ENCODE data around the gene RBPJL.

RBPJL gene

DNA sequence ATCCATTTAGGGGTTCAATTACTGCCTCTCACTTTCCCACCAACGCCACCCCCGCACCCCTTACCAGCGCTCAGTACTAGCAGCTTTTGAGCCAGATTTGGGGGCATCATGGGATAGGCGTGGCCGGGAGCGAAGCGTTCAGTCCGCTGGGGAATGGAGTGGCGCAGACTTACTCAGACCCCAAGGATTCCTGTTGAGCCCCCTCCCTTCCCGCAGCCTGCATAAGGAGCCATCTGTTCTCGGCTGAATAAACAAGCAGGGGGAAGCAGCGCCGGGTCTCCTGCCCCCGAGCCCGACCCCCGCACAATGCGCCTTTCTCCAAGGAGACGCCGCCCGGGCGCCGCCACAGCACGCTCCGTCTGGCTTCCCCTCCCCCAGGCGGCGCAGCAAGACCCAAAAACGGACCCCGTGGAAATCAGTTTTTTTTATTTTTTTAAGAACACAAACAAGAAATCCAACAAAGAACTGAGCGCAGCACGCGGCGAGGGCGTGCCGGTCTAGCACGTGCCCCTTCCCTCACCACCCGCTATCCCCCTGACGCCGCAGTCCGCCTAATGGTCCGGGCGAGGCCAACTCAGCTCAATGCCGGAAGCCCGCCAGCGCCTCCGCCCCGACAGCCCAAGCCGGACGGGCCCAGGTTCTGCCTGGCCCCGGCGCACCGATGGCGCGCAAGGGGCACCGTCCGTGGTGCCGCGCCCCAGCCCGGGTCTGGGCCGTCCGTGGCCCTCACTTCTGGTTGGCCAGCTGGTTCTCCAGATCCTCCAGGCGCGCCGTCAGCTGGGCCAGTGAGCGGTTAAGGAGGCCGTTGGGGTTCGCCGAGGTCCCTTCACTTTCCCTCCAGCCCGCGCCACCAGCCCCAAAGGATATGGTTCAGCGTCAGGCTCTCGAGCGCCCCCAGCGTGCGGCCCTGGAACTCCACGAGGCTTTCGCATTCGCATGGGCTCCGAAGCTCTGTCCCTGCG lies 13.3 kb upstream of the RBPJL start:
- DNase-seq (ENCODE audit: low read depth in 3 of 3) = peak; percentile 68 to 86 (median 71)

DNA sequence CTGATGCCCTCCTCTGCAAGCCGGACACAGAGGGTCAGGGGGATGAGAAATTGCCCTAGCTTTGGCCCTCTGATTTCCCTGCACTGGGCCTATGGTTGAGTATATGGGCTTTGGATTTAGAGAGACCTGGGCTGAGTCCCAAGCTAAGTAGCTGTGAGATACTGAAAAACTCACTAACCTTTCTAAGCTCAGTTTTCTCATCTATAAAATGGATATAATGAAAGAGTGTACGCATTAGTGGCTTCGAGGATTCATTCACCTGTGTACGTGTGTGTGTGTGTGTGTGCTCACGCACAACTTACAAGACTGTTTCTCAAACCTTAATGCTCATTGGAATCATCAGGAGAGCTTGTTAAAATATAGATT lies 12.7 kb upstream of the RBPJL start:
- no peak for DNase-seq (ENCODE audit: low read depth in 3 of 3)

DNA sequence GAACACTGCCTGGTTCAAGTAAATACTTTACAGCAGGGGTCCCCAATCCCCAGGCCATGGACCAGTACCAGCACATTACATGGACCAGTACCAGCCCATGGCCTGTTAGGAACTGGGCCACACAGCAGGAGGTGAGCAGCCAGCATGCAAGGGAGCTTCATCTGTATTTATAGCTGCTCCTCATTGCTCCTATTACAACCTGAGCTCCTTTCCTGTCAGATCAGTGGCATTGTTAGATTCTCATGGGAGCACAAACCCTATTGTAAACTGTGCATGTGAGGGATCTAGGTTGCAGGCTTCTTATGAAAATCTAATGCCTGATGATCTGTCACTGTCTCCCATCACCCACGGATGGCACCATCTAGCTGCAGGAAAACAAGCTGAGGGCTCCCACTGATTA lies 12.0 kb upstream of the RBPJL start:
- DNase-seq (ENCODE audit: low read depth in 3 of 3) = no peak

DNA sequence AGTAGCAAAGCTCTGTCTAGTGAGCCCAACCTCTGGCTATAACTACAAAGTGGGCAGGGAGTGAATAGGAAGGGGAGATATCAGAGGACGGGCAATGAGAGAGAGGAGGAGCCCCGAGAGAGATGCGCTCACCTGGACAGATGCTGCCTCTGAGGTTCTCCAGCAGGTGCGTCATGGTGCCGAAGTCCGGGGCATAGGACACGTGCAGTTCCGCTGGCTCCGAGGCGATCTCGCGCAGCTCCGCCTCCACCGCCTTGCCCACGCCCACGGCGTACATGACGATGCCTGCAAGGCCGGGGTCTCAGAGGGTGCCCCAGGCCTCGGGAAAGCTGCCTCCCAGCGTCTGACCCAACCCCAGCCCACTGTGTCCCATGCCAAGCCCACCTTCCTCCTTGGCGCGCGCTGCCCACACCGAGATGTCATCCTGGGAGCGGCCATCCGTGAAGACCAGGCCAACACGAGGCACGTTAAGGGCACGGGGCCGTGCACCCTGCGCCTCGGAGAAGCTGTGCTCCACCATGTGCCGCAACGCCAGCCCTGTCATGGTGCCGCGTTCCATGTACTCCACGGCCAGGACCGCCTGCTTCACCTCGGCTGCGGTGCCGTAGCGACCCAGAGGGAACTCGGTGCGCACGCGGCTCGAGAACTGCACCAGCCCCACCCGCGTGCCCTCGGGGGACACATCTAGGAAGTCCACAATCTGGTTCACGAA lies 8.7 kb upstream of the RBPJL start:
- no peak for DNase-seq (ENCODE audit: low read depth in 3 of 3)

DNA sequence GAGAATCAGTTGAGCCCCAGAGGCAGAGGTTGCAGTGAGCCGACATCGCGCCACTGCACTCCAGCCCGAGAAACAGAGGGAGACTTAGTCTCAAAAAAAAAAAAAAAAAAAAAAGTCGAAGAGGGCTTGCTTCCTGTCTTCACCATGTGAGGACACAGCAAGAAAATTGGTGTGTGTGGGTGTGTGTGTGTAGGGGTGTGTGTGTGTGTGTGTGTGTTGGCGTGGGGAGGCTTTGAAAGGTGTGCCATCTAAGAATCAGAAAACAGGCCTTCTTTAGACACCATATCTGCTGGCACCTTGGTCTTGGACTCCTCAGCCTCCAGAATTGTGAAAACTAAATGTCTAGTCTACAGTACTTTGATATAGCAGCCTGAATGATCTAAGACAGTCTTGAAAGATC lies 6.9 kb upstream of the RBPJL start:
- no peak for DNase-seq (ENCODE audit: low read depth in 3 of 3)

DNA sequence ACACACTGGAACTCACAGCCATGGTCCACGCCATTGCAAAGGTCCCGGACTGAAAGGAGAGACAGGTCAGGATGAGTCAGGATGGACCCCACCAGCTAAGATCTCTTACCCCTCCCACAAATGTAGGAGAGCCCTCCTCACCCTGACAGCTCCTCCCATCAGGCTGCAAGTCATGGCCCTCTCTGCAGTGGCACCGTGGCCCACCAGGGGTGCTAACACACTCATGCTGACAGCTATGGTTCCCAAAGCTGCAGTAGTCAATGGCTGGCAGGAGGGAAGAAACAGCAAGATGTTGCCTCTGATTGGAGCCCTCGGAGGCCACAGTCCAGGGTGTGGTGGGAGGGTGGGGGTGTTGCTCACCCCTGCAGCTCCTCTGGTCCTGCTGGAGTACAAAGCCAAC lies 5.7 kb upstream of the RBPJL start:
- DNase-seq (ENCODE audit: low read depth in 3 of 3) = peak in 1 of 3 experiments; percentile 42

DNA sequence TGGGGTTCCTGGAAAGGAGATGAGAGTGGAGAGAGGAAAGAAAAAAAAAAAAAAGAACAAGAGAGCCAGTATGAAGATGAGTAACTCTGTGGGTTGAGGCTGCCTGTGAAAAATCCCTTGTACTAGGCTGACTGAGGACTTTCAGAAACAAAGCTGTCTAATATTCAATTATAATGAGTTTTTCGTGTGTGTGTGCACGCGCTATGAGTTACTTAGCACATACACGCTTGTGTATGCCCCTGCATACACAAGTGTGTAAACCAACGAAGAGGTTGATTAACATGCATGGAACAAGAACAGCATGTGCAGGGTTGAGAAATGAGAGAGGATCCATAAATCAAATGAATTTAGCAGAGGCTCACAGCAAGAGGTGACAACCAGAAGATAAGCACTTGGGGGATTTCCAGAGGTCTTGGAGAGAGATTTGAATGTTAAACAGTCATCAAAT lies 4.8 kb upstream of the RBPJL start:
- no peak for DNase-seq (ENCODE audit: low read depth in 3 of 3)

DNA sequence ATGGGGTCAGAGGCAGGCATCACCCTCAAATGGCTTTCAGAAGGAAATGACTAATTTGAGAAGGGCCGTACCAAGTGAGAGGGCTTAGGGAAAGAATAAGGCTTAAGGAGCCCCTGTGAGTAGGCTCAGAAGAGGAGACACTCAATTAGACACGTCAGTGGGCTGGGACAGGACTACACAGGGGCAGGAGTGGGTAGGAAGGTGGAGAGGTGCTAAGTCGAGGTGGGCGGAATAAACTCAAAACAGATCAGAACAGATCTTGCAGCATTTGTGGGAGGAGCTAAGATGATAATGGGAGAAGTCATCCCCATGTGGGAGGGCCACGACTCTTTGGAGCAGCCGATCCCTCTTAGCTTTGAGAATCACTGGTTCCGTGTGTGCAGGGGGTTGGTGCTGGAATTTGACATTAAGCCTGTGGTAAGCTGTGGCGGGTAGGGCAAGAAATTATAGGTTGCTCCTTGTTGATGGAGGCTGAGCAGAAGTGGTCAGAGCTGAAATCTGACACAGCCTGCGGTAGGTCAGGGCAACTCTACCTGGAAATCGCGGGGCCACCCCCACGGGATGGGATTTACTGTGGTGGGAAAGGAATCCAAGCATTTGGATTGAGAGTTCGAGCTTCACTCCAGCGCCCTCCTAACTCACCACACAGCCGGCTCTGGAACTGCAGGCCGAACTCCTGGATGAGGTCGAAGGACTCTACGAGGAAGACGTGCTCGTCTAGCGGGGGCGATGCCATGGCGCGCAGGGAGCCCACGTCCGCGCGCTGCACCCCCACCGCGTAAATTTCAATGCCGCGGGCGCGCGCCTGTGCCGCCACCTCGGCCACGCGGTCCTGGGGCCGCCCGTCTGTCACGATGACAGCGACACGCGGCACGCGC lies 2.8 kb upstream of the RBPJL start:
- DNase-seq (ENCODE audit: low read depth in 3 of 3) = no peak

DNA sequence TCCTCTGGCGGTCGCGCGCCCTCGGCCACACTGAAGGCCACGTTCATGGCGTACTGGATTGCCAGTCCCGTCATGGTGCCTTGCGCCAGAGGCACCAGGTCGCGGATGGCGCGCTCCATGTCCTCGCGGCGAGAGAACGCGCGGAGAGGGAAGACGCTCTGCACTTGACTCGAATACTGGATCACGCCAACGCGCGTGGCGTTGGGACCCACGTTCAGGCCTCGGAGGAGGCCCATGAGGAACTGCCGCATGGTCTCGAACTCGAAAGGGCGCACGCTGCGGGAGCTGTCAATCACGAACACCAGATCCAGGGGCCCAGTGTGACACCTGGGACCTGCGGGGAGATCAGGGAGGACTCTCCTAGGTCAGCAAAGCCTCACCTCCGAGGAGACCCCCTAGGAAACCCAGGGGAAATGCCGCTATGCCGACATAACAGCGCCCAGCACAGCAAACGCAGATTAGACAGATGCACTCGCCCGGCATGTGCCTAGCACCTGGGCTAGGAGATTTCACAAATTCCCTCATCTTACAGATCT lies 2.1 kb upstream of the RBPJL start:
- no peak for DNase-seq (ENCODE audit: low read depth in 3 of 3)

DNA sequence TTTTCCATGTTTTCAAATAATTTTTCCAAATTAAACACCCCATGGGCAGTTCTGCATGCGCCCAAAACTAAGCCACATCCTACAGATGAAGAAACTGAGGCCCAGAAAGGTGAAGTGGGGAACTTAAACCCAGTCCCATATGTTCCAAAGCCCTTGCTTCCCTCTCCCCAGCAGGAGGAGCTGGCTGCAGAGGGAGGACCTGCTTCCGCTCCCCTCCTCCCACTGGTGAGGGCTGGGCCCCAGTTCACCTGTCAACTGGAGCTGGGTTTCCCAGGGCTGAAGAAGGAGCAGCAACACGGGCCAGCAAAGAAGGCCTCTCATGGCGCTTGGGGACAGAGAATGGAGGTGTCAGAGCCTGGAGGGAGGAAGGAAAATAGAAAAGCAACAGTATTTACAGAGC lies 1.4 kb upstream of the RBPJL start:
- DNase-seq (ENCODE audit: low read depth in 3 of 3) = no peak

DNA sequence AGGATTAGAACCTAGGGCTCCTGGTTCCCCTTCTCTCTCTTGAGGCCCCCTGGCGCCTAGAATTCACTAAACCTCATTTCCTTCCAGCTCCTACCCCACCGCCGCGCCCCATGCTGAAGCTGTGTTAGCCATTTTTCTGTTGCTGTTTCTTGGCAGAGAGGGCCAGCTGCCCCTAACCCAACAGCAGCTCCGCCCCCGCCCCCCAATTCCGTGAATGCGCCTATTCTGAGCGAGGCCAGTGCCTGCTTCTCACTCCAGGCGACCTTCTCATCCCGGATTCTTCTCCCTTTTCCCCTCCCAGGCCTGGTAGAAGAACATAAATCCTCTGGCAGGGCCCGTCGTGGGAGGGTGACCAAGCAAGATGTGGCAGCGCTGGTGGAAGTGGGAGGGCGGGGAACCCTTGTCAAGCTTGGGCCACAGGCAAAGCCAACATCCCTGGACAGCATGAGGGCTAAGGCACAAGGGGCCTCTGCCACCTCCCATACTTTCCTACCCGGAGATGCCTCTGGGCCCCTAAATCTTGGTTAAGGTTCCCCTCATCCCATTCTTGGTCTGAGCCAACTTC lies 518 bp downstream of the RBPJL start:
- no peak for DNase-seq (ENCODE audit: low read depth in 3 of 3)

DNA sequence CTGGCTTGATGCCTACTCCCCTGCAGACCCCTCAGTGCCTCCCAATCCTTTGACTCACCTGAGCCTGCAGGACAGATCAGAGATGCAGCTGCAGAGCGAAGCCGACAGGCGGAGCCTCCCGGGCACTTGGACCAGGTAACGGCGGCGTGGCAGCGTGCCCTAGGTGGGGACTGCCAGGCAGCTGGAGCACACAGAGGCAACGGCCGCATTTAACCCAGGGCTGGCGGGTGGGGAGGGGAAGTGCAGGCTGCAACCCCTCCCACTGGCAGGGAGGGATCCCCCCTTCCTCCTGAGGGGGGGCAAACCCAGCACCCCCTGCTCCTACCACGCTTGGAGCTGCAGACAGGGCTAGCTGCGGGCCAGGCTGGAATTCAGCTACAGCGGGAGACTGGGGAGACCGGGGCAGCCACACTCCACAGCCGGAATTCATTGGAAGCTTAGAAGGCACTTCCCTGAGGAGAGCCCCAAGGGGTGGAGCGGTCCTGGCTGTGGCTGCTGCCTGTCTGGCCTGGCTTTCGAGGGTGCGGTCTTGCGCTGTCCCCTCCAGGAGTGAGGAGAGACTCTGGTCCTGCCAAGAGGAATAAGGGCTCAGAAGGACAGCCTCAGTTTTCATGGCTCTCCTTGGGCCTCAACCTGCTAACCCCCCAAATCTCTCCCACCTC lies 1.6 kb downstream of the RBPJL start, which contains the start of gene MATN4:
MATN4 (minus strand) TSS at position 183 of the 662 bp plus-strand sequence. CDS start 2,717 bp downstream, outside the sequence.
- DNase-seq (ENCODE audit: low read depth in 3 of 3) = no peak

DNA sequence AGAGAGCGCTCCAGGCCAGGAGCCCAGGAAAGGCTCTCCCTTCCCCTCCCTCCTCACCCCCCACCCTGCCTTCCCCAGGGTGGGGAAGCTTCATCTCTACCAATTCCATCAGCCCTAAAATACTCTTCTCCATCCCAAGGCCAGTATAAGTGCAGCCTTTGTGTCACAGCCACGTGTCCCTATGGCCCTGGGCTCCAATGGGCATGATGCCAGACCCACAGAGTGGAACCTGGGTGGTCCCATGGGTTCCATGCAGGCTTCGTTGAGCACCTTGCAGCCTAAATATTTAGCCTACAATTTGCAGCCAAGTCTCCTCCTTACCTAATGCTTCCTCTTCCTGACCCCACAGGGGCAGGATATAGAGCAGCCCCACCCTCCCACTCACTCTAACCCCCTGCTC lies 2.4 kb downstream of the RBPJL start:
- DNase-seq (ENCODE audit: low read depth in 3 of 3) = no peak

DNA sequence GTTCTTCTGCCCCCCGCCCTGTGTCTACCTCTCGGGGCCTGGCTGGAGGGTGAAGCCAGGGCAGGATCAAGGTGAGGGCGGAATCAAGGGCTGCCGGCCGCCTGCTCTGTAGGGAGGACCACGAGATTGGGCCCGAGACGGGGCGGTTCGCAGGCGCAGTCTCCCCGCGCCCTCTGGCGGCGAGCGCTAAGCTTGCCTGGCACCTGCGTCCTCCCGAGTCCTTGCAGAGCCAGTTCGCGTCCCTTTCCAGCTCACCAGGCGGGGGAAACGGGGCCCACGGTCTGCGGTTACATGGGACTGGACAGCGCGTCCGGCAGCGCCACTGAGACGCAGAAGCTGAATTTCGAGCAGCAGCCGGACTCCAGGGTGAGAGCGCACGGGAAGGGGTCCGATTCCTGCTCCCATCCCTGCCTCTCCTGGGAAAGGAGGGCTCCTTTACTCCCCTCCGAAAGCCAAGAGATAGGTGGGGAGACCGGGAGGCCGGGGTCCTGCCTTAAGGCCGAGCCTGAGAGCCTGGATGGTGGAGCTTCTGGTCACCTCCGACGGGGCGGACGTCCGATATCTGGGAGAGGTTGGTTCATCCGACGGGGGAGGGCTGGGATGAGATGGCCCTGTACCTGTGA lies 5.1 kb downstream of the RBPJL start:
- DNase-seq (ENCODE audit: low read depth in 3 of 3) = peak; percentile 37 to 71 (median 47)

DNA sequence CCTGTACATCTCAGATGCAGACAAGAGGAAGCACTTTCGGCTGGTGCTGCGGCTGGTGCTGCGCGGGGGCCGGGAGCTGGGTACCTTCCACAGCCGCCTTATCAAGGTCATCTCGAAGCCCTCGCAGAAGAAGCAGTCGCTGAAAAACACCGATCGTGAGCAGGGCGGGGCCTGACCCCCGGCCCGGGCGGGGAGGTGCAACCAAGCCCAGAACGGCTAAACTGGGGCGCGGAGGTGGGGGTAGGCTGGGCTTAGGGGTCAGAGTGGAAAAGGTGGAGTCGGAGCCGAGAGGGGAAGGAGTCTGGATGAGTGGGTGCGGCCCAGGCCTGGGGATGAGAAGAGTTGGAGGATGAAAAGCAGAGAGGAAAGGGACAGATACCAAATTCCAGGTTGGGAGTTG lies 5.6 kb downstream of the RBPJL start:
- no peak for DNase-seq (ENCODE audit: low read depth in 3 of 3)

DNA sequence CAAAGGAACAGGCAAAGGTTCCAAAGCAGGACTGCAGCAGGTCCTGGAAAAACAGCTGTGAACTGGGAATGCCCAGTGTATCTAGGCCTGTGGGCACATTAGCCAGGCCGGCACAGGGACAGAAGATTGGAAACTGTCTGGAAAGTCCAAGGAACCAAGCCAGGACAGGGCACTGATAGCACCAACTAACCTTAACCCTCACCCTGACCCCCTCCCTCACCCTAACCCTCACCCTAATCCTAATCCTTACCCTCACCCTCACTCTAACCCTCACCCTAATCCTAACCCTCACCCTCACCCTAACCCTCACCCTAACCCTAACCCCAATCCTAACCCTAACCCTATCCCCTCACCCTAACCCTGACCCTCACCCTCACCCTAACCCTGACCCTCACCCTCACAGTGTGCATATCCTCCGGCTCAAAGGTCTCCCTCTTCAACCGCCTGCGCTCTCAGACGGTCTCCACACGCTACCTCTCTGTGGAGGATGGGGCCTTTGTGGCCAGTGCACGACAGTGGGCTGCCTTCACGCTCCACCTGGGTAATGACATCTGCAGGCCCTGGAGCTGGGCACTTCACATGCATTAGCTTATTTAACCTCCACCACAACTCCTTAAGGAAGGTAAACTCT lies 6.5 kb downstream of the RBPJL start:
- no peak for DNase-seq (ENCODE audit: low read depth in 3 of 3)

DNA sequence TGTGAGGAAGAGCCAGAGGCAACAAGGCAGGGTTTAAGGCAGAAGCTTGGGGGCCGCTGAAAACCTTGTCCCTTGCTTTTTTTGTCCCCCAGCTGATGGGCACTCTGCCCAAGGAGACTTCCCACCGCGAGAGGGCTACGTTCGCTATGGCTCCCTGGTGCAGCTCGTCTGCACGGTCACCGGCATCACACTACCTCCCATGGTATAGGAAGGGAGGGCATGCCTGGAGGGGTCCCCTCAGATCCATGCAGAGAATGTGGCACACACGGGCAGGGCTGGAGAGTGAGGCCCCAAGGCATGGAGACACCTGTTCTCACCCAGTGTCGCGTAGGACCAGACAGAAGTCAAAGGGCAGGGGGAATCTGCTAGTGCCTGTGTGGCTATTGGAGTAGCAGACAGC lies 7.3 kb downstream of the RBPJL start:
- DNase-seq (ENCODE audit: low read depth in 3 of 3) = no peak

DNA sequence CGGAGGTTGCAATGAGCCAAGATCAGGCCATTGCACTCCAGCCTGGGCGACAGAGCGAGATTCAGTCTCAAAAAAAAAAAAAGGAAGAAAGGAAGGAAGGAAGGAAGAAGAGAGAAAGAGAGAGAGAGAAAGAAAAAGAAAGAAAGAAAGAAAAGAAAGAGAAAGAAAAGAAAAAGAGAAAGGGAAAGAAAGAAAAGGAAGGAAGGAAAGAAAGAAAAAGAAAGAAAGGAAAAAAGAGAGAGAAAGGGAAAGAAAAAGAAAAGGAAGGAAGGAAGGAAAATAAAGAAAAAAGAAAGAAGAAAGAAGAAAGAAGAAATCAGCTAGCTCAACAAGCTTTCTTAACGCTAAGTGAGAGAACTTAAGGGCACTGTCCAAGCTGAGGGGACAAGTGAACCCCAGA lies 9.0 kb downstream of the RBPJL start:
- no peak for DNase-seq (ENCODE audit: low read depth in 3 of 3)

DNA sequence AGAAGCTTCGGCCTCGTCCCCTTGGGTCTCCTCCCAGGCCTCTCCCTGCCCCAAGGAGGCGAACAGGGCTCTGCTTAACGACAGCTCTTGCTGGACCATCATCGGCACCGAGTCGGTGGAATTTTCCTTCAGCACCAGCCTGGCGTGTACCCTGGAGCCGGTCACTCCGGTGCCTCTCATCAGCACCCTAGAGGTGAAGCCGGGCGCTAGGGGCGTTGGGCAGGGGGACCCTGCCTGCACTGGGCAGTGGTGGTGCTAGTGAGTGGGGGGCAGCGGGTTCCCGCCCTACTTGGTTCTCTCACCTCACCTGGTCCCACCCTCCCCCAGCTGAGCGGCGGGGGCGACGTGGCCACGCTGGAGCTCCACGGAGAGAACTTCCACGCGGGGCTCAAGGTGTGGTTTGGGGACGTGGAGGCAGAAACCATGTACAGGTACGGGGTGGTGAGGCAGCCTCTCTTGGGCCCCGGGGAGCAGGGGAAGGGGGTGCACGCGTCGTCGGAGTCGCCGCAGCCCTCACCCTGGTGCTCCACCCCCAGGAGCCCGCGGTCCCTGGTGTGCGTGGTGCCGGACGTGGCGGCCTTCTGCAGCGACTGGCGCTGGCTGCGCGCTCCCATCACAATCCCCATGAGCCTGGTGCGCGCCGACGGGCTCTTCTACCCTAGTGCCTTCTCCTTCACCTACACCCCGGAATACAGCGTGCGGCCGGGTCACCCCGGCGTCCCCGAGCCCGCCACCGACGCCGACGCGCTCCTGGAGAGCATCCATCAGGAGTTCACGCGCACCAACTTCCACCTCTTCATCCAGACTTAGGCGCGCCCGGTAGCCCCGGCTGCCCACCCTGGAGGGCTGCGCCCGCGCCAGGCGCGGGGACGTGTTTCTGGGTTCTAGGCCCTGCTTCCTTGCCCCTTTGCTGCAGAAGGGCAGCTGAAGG lies 9.8 kb downstream of the RBPJL start:
- DNase-seq (ENCODE audit: low read depth in 3 of 3) = no peak
